ENCODE data around the gene PRR23E.

The PRR23E gene

DNA sequence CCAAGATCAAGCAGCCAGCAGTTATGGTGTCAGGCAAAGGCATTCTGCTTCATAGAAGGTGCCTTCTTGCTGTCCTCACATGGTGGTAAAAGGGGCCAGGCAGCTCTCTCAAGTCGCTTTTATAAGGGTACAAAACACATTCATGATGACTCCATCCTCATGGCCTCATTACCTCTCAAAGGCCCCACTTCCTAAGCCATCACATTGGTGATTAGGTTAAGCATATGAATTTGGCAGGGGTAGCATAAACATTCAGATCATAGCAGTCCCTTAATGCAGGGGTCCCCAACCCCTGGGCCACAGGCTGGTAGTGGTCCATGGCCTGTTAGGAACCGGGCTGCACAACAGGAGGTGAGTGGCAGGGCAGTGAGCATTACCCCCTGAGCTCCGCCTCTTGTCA is 42.8 kb downstream of the PRR23E start (continued):
- TF ChIP-seq, protein P1, sequence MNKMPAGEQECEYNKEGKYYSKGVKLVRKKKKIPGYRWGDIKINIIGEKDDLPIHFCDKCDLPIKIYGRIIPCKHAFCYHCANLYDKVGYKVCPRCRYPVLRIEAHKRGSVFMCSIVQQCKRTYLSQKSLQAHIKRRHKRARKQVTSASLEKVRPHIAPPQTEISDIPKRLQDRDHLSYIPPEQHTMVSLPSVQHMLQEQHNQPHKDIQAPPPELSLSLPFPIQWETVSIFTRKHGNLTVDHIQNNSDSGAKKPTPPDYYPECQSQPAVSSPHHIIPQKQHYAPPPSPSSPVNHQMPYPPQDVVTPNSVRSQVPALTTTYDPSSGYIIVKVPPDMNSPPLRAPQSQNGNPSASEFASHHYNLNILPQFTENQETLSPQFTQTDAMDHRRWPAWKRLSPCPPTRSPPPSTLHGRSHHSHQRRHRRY (tag by site-specific recombination; IDR thresholded peaks at IDR 0.05): no peak
- TF ChIP-seq ZBTB21 (tag by site-specific recombination; IDR thresholded peaks at IDR 0.05): no peak
- TF ChIP-seq ZNF785 (tag by site-specific recombination; IDR thresholded peaks at IDR 0.05): no peak
- TF ChIP-seq ZEB2 (tag by site-specific recombination; IDR thresholded peaks at IDR 0.05): no peak

DNA sequence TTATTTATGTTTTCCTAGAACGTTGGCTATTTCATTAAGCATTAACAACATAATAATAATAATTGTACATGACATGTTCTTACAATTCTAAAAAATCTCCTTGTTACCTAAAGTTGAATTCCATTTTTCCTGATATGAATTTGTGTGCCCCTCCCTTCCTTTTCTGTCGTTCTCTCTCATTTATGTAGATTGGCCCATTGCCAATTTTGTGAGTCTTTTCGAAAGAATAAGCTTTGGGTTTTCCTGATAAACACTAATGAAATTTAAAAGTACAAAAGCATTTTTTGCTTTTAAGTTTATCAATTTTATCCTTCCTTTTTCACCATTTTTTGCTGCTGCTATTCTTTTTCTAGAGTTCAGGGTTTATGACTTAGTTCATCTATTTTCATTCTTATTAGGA is 44.9 kb downstream of the PRR23E start:
- Histone ChIP-seq H3K9me3 (ENCODE audit: control insufficient read depth, insufficient read depth, low read depth, low read length) (no peaks in the 10 kb centered on the region), H3K4me1 (ENCODE audit: control insufficient read depth, insufficient read depth, low read length) (no peaks in the 10 kb centered on the region), H3K4me3 (ENCODE audit: low read depth, low read length) (no peak overlapping the region), H3K27ac (ENCODE audit: extremely low read depth, low read depth, low read length) (no peak overlapping the region), H3K36me3 (ENCODE audit: control insufficient read depth in 2 of 2, insufficient read depth in 1 of 2, low read length in 2 of 2) (no peaks in the 10 kb centered on the region)
- POLR2A ChIA-PET: no interaction called here
- CTCF ChIA-PET: no interaction called here
- TF ChIP-seq, protein P2, sequence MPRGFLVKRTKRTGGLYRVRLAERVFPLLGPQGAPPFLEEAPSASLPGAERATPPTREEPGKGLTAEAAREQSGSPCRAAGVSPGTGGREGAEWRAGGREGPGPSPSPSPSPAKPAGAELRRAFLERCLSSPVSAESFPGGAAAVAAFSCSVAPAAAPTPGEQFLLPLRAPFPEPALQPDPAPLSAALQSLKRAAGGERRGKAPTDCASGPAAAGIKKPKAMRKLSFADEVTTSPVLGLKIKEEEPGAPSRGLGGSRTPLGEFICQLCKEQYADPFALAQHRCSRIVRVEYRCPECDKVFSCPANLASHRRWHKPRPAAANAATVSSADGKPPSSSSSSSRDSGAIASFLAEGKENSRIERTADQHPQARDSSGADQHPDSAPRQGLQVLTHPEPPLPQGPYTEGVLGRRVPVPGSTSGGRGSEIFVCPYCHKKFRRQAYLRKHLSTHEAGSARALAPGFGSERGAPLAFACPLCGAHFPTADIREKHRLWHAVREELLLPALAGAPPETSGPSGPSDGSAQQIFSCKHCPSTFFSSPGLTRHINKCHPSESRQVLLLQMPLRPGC (tag by site-specific recombination; IDR thresholded peaks at IDR 0.05): no peak
- TF ChIP-seq ZNF354C (tag by site-specific recombination; IDR thresholded peaks at IDR 0.05; ENCODE audit: borderline replicate concordance, low read depth) (no peak), HOXC10 (CRISPR knock-in tag; IDR thresholded peaks at IDR 0.05) (no peak), ZNF596 (tag by site-specific recombination; IDR thresholded peaks at IDR 0.05) (no peak), ZNF530 (tag by site-specific recombination; IDR thresholded peaks at IDR 0.05; ENCODE audit: low read depth) (no peak), ZNF426 (tag by site-specific recombination; IDR thresholded peaks at IDR 0.05) (no peak)
- TF ChIP-seq, protein P3, sequence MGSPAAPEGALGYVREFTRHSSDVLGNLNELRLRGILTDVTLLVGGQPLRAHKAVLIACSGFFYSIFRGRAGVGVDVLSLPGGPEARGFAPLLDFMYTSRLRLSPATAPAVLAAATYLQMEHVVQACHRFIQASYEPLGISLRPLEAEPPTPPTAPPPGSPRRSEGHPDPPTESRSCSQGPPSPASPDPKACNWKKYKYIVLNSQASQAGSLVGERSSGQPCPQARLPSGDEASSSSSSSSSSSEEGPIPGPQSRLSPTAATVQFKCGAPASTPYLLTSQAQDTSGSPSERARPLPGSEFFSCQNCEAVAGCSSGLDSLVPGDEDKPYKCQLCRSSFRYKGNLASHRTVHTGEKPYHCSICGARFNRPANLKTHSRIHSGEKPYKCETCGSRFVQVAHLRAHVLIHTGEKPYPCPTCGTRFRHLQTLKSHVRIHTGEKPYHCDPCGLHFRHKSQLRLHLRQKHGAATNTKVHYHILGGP (tag by site-specific recombination; IDR thresholded peaks at IDR 0.05): no peak

DNA sequence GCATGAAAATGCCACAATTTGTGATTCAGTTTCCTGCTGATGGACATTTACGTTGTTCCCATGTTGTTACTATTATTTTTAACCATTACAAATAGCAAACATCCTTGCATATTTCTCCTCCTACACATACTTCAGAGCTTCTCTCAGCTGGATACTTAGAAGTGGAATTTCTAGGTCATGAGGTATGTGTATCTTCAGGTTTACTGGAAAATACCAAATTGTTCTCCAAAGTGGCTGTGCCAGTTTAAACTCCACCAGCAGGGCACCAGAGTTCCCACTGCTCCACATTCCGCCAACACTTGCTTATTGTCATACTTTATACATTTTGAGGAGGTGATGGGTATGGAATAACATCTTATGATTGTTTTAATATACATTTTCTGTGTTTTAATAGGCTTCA is 45.7 kb downstream of the PRR23E start:
- H3K27ac ChIP-seq (ENCODE audit: extremely low read depth, low read depth, low read length): no peak overlapping the region
- no peaks in the 10 kb centered on the region for H3K9me3 ChIP-seq (ENCODE audit: control insufficient read depth, insufficient read depth, low read depth, low read length)
- no peaks in the 10 kb centered on the region for H3K36me3 ChIP-seq (ENCODE audit: control insufficient read depth in 2 of 2, insufficient read depth in 1 of 2, low read length in 2 of 2)
- ChIA-PET POLR2A (no interaction called here), CTCF (no interaction called here)
- no peak overlapping the region for H3K4me3 ChIP-seq (ENCODE audit: low read depth, low read length)
- H3K4me1 ChIP-seq (ENCODE audit: control insufficient read depth, insufficient read depth, low read length): no peaks in the 10 kb centered on the region
- TF ChIP-seq, protein P4, sequence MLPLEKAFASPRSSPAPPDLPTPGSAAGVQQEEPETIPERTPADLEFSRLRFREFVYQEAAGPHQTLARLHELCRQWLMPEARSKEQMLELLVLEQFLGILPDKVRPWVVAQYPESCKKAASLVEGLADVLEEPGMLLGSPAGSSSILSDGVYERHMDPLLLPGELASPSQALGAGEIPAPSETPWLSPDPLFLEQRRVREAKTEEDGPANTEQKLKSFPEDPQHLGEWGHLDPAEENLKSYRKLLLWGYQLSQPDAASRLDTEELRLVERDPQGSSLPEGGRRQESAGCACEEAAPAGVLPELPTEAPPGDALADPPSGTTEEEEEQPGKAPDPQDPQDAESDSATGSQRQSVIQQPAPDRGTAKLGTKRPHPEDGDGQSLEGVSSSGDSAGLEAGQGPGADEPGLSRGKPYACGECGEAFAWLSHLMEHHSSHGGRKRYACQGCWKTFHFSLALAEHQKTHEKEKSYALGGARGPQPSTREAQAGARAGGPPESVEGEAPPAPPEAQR (tag by site-specific recombination; IDR thresholded peaks at IDR 0.05): no peak
- TF ChIP-seq ZNF768 (tag by site-specific recombination; IDR thresholded peaks at IDR 0.05) (no peak), ZBTB1 (tag by site-specific recombination; IDR thresholded peaks at IDR 0.05) (no peak), ZNF2 (tag by site-specific recombination; IDR thresholded peaks at IDR 0.05) (no peak), ZNF416 (tag by site-specific recombination; IDR thresholded peaks at IDR 0.05) (no peak), SP2 (tag by site-specific recombination; IDR thresholded peaks at IDR 0.05) (no peak), ZNF221 (tag by site-specific recombination; IDR thresholded peaks at IDR 0.05; ENCODE audit: borderline replicate concordance) (no peak), SP3 (tag by site-specific recombination; IDR thresholded peaks at IDR 0.05) (no peak)
- TF ChIP-seq, protein P5, sequence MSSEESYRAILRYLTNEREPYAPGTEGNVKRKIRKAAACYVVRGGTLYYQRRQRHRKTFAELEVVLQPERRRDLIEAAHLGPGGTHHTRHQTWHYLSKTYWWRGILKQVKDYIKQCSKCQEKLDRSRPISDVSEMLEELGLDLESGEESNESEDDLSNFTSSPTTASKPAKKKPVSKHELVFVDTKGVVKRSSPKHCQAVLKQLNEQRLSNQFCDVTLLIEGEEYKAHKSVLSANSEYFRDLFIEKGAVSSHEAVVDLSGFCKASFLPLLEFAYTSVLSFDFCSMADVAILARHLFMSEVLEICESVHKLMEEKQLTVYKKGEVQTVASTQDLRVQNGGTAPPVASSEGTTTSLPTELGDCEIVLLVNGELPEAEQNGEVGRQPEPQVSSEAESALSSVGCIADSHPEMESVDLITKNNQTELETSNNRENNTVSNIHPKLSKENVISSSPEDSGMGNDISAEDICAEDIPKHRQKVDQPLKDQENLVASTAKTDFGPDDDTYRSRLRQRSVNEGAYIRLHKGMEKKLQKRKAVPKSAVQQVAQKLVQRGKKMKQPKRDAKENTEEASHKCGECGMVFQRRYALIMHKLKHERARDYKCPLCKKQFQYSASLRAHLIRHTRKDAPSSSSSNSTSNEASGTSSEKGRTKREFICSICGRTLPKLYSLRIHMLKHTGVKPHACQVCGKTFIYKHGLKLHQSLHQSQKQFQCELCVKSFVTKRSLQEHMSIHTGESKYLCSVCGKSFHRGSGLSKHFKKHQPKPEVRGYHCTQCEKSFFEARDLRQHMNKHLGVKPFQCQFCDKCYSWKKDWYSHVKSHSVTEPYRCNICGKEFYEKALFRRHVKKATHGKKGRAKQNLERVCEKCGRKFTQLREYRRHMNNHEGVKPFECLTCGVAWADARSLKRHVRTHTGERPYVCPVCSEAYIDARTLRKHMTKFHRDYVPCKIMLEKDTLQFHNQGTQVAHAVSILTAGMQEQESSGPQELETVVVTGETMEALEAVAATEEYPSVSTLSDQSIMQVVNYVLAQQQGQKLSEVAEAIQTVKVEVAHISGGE (tag by site-specific recombination; conservative IDR thresholded peaks at IDR 0.05; ENCODE audit: low read depth): no peak
- TF ChIP-seq, protein P6, sequence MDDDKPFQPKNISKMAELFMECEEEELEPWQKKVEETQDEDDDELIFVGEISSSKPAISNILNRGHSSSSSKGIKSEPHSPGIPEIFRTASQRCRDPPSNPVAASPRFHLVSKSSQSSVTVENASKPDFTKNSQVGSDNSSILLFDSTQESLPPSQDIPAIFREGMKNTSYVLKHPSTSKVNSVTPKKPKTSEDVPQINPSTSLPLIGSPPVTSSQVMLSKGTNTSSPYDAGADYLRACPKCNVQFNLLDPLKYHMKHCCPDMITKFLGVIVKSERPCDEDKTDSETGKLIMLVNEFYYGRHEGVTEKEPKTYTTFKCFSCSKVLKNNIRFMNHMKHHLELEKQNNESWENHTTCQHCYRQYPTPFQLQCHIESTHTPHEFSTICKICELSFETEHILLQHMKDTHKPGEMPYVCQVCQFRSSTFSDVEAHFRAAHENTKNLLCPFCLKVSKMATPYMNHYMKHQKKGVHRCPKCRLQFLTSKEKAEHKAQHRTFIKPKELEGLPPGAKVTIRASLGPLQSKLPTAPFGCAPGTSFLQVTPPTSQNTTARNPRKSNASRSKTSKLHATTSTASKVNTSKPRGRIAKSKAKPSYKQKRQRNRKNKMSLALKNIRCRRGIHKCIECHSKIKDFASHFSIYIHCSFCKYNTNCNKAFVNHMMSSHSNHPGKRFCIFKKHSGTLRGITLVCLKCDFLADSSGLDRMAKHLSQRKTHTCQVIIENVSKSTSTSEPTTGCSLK (tag by site-specific recombination; IDR thresholded peaks at IDR 0.05): no peak
- TF ChIP-seq, protein P7, sequence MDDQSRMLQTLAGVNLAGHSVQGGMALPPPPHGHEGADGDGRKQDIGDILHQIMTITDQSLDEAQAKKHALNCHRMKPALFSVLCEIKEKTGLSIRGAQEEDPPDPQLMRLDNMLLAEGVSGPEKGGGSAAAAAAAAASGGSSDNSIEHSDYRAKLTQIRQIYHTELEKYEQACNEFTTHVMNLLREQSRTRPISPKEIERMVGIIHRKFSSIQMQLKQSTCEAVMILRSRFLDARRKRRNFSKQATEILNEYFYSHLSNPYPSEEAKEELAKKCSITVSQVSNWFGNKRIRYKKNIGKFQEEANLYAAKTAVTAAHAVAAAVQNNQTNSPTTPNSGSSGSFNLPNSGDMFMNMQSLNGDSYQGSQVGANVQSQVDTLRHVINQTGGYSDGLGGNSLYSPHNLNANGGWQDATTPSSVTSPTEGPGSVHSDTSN (CRISPR knock-in tag; IDR thresholded peaks at IDR 0.05): no peak

Data from HEK293 (cell line).